HL-60 (cell line): Measurements from ENCODE around the gene BCL11B.

ENCODE experiments used
- DNase-seq, 2 experiments: peaks; one replicate each; pipeline ENCODE4 v3.0.0-alpha.2; 2010 to 2020; ENCODE audit warnings: low read depth in 1 of 2, low spot score in 1 of 2
- H3K27ac ChIP-seq: fragments of 250-450 bp; sonication (Bioruptor Pico); replicated peaks from 2 replicates; pipeline ENCODE4 v1.5.1; 2020; ENCODE audit warnings: mild to moderate bottlenecking, moderate library complexity
- H3K27me3 ChIP-seq: fragments of 250-450 bp; sonication (Bioruptor Pico); 2 replicates; pipeline ENCODE4 v1.5.1; 2021; ENCODE audit warnings: mild to moderate bottlenecking, moderate library complexity; ENCODE audit not compliant: insufficient read depth, poor library complexity, severe bottlenecking
- H3K4me3 ChIP-seq: replicated peaks from 2 replicates; pipeline ENCODE4 v1.5.1; 2011; ENCODE audit warnings: mild to moderate bottlenecking, control low read depth, low read length; ENCODE audit not compliant: insufficient read depth
- CTCF ChIP-seq: IDR thresholded peaks from one replicate; pipeline ENCODE4 v1.5.1; 2011; ENCODE audit warnings: low read length, control low read depth, inconsistent platforms; ENCODE audit not compliant: insufficient read depth
- GABPA ChIP-seq: IDR thresholded peaks from 2 replicates; pipeline ENCODE4 v1.6.1; 2012; ENCODE audit warnings: low read depth
- POLR2AphosphoS5 ChIP-seq: IDR thresholded peaks from 2 replicates; pipeline ENCODE4 v1.6.1; 2012; ENCODE audit warnings: low read depth
- REST ChIP-seq: IDR thresholded peaks from 2 replicates; pipeline ENCODE4 v1.6.1; 2012; ENCODE audit warnings: low read depth; ENCODE audit not compliant: insufficient replicate concordance
- SPI1 ChIP-seq: IDR thresholded peaks from 2 replicates; pipeline ENCODE4 v1.6.1; 2012; ENCODE audit warnings: low read depth, mild to moderate bottlenecking, borderline replicate concordance

The BCL11B gene

GRCh38 chr14:99317231-99318090 is 45.5 kb upstream of the BCL11B start:
- no peak overlapping the region for H3K27ac ChIP-seq
- no peak for DNase-seq
- H3K4me3 ChIP-seq, result no peak overlapping the region
- H3K27me3 ChIP-seq, result no peaks in the 10 kb centered on the region
- no peak for TF ChIP-seq SPI1
- TF ChIP-seq POLR2AphosphoS5, result no peak
- no peak for TF ChIP-seq REST
- TF ChIP-seq CTCF, result no peak
- no peak for TF ChIP-seq GABPA

GRCh38 chr14:99316281-99317163 is 44.5 kb upstream of the BCL11B start:
- no peak for DNase-seq
- TF ChIP-seq GABPA, result no peak
- TF ChIP-seq POLR2AphosphoS5, result no peak
- no peak for TF ChIP-seq SPI1
- TF ChIP-seq REST, result no peak
- no peak for TF ChIP-seq CTCF
- Histone ChIP-seq H3K27me3 (no peaks in the 10 kb centered on the region), H3K27ac (no peak overlapping the region), H3K4me3 (no peak overlapping the region)

- Histone ChIP-seq H3K4me3 (no peak overlapping the region), H3K27me3 (no peaks in the 10 kb centered on the region), H3K27ac (no peak overlapping the region)
- no peak for DNase-seq
- TF ChIP-seq REST (no peak), GABPA (no peak), CTCF (no peak), SPI1 (no peak), POLR2AphosphoS5 (no peak)
Observed at GRCh38 chr14:99315197-99315596, 43.2 kb upstream of the BCL11B start.
